Muscle layer of colon (tissue), 2 donors: ENCODE data around the gene AZU1.
"Not testable (repeated sequence)": the region's sequence is repeated elsewhere in the genome, so short reads cannot be mapped to it uniquely, and the experiment has no call there.

ENCODE experiments used
- H3K27ac ChIP-seq: one replicate; pipeline ENCODE4 v1.7.0; 2013; ENCODE audit warnings: low read depth, mild to moderate bottlenecking, low read length, moderate library complexity
- H3K27me3 ChIP-seq, 2 donors: one replicate each; pipeline ENCODE4 v1.7.0; 2013; ENCODE audit warnings: low read length in 2 of 2, mild to moderate bottlenecking in 2 of 2; ENCODE audit not compliant: insufficient read depth in 2 of 2, control insufficient read depth in 1 of 2
- H3K36me3 ChIP-seq: one replicate; pipeline ENCODE4 v1.7.0; 2013; ENCODE audit warnings: mild to moderate bottlenecking, low read length; ENCODE audit not compliant: insufficient read depth
- H3K4me1 ChIP-seq: one replicate; pipeline ENCODE4 v1.7.0; 2013; ENCODE audit warnings: mild to moderate bottlenecking, low read length; ENCODE audit not compliant: insufficient read depth
- H3K4me3 ChIP-seq, 2 donors: one replicate each; pipeline ENCODE4 v1.7.0; 2013; ENCODE audit warnings: low read length in 2 of 2, low read depth in 1 of 2, mild to moderate bottlenecking in 1 of 2, moderate library complexity in 1 of 2
- H3K9ac ChIP-seq: one replicate; pipeline ENCODE4 v1.7.0; 2013; ENCODE audit warnings: low read length
- H3K9me3 ChIP-seq: one replicate; pipeline ENCODE4 v1.7.0; 2013; ENCODE audit warnings: mild to moderate bottlenecking, low read length
- donor health status: abdominal sarcoma.
- donor health status: Adenocarcinoma of cecum.

The AZU1 gene

DNA sequence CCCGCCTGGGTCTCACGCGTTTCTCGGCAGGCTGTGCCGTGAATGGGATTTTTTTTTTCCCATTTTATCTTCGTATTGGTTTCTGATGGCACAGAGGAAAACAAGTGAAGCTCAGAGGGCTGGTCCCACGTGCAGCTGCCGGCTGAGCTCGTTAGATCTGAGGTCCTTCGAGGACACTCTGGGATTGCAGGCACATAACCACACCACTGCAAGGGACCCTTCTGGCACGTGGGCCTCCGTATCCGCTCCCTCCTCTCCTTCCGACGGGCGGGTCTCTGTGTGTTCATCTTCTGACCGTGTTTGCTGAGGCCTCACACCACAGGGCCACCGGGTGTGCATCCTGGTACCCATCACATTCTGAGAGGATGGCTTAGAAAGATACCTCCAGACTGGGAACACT, 48.5 kb downstream of the AZU1 start:
- peaks cover 37% of the 10 kb centered on the region for H3K36me3 ChIP-seq
- H3K27ac ChIP-seq, result no peak overlapping the region

GRCh38 chr19:876780-877314, 49.2 kb downstream of the AZU1 start:
- Histone ChIP-seq H3K27me3 (no peaks in the 10 kb centered on the region), H3K4me1 (no peaks in the 10 kb centered on the region), H3K27ac (no peak overlapping the region), H3K9ac (no peak overlapping the region), H3K4me3 (no peak overlapping the region), H3K36me3 (peaks cover 44% of the 10 kb centered on the region), H3K9me3 (no peaks in the 10 kb centered on the region)

More for the DNA sequence above, 48.5 kb downstream of the AZU1 start:
- Histone ChIP-seq H3K4me1 (no peaks in the 10 kb centered on the region), H3K27me3 (no peaks in the 10 kb centered on the region), H3K4me3 (no peak overlapping the region), H3K9me3 (no peaks in the 10 kb centered on the region), H3K9ac (no peak overlapping the region)

GRCh38 chr19:877992-878660, 50.5 kb downstream of the AZU1 start:
- H3K9ac ChIP-seq, H3K9me3 ChIP-seq, H3K27ac ChIP-seq, H3K4me1 ChIP-seq, H3K27me3 ChIP-seq, H3K4me3 ChIP-seq: not testable (repeated sequence)
- H3K36me3 ChIP-seq, result peaks cover 56% of the 10 kb centered on the region

GRCh38 chr19:878751-879561, 51.3 kb downstream of the AZU1 start:
- not testable (repeated sequence) for H3K9ac ChIP-seq, H3K27me3 ChIP-seq, H3K4me3 ChIP-seq, H3K9me3 ChIP-seq, H3K27ac ChIP-seq, H3K4me1 ChIP-seq
- H3K36me3 ChIP-seq, result peaks cover 57% of the 10 kb centered on the region

DNA sequence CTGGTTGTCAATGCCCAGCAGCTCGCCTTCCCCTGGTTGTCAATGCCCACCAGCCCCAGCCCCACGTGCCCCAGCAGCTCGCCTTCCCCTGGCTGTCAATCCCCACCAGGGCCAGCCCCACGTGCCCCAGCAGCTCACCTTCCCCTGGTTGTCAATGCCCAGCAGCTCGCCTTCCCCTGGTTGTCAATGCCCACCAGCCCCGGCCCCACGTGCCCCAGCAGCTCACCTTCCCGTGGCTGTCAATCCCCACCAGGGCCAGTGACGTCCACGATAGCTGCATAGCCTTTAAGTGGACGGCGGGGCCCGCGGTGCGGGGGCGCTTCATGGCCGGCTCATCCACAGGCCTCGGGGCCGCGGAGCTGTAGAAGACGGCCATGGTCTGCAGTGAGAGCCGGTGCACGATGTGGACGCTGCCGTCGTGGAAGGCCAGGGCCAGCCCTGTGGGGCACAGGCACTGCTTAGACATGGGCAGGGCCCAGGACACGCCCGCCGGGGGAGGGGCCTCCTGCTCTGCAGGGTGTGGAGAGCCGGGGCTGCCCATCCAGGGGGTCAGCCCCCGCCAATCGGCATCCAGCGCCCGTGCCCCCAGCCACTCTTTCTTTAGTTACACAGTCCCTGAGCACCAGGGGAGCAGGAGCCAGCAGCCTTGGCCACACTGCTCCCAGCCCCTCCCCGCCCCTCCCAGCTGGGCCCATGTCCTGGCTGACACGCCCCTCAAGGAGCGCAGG, 52.2 kb downstream of the AZU1 start:
- Histone ChIP-seq H3K9me3 (no peaks in the 10 kb centered on the region), H3K9ac (no peak overlapping the region), H3K27me3 (no peaks in the 10 kb centered on the region), H3K27ac (no peak overlapping the region), H3K4me3 (no peak overlapping the region), H3K36me3 (peaks cover 56% of the 10 kb centered on the region), H3K4me1 (no peaks in the 10 kb centered on the region)
